GM19025 (cell line): ENCODE results near the gene GPR153.

ENCODE experiments used
- ATAC-seq: cut with Tn5 transposase; IDR thresholded peaks from one replicate; pipeline ENCODE4 v1.9.1; 2021; ENCODE audit warnings: mild to moderate bottlenecking, low read depth, moderate library complexity; ENCODE audit not compliant: unreplicated experiment

GPR153 gene

GRCh38 chr1:6287431-6287886, 26.6 kb upstream of the GPR153 start:
- ATAC-seq, result no peak

GRCh38 chr1:6287029-6287428, 26.1 kb upstream of the GPR153 start:
- no peak for ATAC-seq

GRCh38 chr1:6286266-6286665, 25.4 kb upstream of the GPR153 start:
- ATAC-seq, result no peak

- no peak for ATAC-seq
These were observed 24.4 kb upstream of the GPR153 start for GRCh38 chr1:6285336-6285735.

- no peak for ATAC-seq
These were observed 21.8 kb upstream of the GPR153 start for GRCh38 chr1:6282577-6283270.

GRCh38 chr1:6281511-6282402, 20.9 kb upstream of the GPR153 start:
- ATAC-seq, result no peak

- ATAC-seq, result no peak
These were observed 20.0 kb upstream of the GPR153 start for GRCh38 chr1:6280761-6281451.

- no peak for ATAC-seq
These were observed 18.9 kb upstream of the GPR153 start for GRCh38 chr1:6279613-6280383.

GRCh38 chr1:6279066-6279465, 18.2 kb upstream of the GPR153 start:
- ATAC-seq, result no peak

- no peak for ATAC-seq
These were observed 17.4 kb upstream of the GPR153 start for GRCh38 chr1:6278263-6278662.

- ATAC-seq, result no peak
These were observed 16.1 kb upstream of the GPR153 start for GRCh38 chr1:6276811-6277555.

GRCh38 chr1:6275826-6276782, 15.2 kb upstream of the GPR153 start:
- no peak for ATAC-seq

- ATAC-seq, result no peak
These were observed 13.8 kb upstream of the GPR153 start for GRCh38 chr1:6274622-6275139.

- ATAC-seq, result no peak
These were observed 13.2 kb upstream of the GPR153 start for GRCh38 chr1:6274102-6274501.

GRCh38 chr1:6273380-6273891, 12.5 kb upstream of the GPR153 start:
- no peak for ATAC-seq

GRCh38 chr1:6272868-6273267, 12.0 kb upstream of the GPR153 start:
- no peak for ATAC-seq

GRCh38 chr1:6272452-6272851, 11.6 kb upstream of the GPR153 start:
- ATAC-seq, result no peak

- no peak for ATAC-seq
These were observed 10.7 kb upstream of the GPR153 start for GRCh38 chr1:6271554-6271953.
